T-helper 22 cell (primary cell): ENCODE measurements around the gene RMND1.
"Not testable (repeated sequence)": the region's sequence is repeated elsewhere in the genome, so short reads cannot be mapped to it uniquely, and the experiment has no call there.

Source experiments
- DNase-seq: peaks from one replicate; pipeline ENCODE4 v3.0.0-alpha.2; 2020; ENCODE audit warnings: low read depth

Gene RMND1

GRCh38 chr6:151451950-151452749 is at the start of gene RMND1:
TSS of gene RMND1 (minus strand) at chr6:151452126. CDS start at chr6:151445811, 6,315 bp downstream.
- DNase-seq, result peak; percentile 100

- DNase-seq, result no peak
Observed at GRCh38 chr6:151499551-151499950, 47.6 kb upstream of the RMND1 start.

GRCh38 chr6:151498327-151498726 is 46.4 kb upstream of the RMND1 start:
- no peak for DNase-seq

GRCh38 chr6:151497905-151498304 is 46.0 kb upstream of the RMND1 start:
- DNase-seq, result no peak

GRCh38 chr6:151495380-151495779 is 43.5 kb upstream of the RMND1 start:
- DNase-seq, result no peak

GRCh38 chr6:151494936-151495320 is 43.0 kb upstream of the RMND1 start:
- DNase-seq, result no peak

GRCh38 chr6:151494235-151494935 is 42.5 kb upstream of the RMND1 start:
- DNase-seq, result no peak

GRCh38 chr6:151493804-151494234 is 41.9 kb upstream of the RMND1 start, which contains the start of gene CCDC170:
TSS of gene CCDC170 (plus strand) at chr6:151494017. CDS start at chr6:151494129, 112 bp downstream.
- DNase-seq, result no peak

GRCh38 chr6:151493161-151493803 is 41.4 kb upstream of the RMND1 start:
- DNase-seq, result no peak

- no peak for DNase-seq
Observed at GRCh38 chr6:151490996-151491395, 39.1 kb upstream of the RMND1 start.

GRCh38 chr6:151488226-151488625 is 36.3 kb upstream of the RMND1 start:
- DNase-seq, result no peak

GRCh38 chr6:151483994-151484393 is 32.1 kb upstream of the RMND1 start:
- no peak for DNase-seq

GRCh38 chr6:151482290-151482689 is 30.4 kb upstream of the RMND1 start:
- no peak for DNase-seq

GRCh38 chr6:151481786-151482185 is 29.9 kb upstream of the RMND1 start:
- no peak for DNase-seq

GRCh38 chr6:151478670-151479069 is 26.7 kb upstream of the RMND1 start:
- no peak for DNase-seq

GRCh38 chr6:151477726-151478125 is 25.8 kb upstream of the RMND1 start:
- no peak for DNase-seq

GRCh38 chr6:151475653-151476523 is 24.0 kb upstream of the RMND1 start:
- no peak for DNase-seq

GRCh38 chr6:151464702-151465101 is 12.8 kb upstream of the RMND1 start:
- DNase-seq, result no peak

- DNase-seq, result no peak
Observed at GRCh38 chr6:151461673-151462072, 9.7 kb upstream of the RMND1 start.

- not testable (repeated sequence) for DNase-seq
Observed at GRCh38 chr6:151455751-151456398, 3.9 kb upstream of the RMND1 start.

GRCh38 chr6:151452750-151453427 is 963 bp upstream of the RMND1 start:
- no peak for DNase-seq
